Hematopoietic multipotent progenitor cell treated with erythropoietin and hydrocortisone succinate and interleukin-3 and kit ligand, for 6 days (in vitro differentiated cells): Measurements from ENCODE around the gene SAMM50.
A peak's percentile ranks its signal among the peaks of the same experiment; 100 is the strongest.
"Not testable (repeated sequence)": the region's sequence is repeated elsewhere in the genome, so short reads cannot be mapped to it uniquely, and the experiment has no call there.

Source experiments
- DNase-seq: peaks from one replicate; pipeline ENCODE4 v3.0.0-alpha.2; 2015

SAMM50 gene

GRCh38 chr22:44003405-44004103, 48.3 kb downstream of the SAMM50 start:
- no peak for DNase-seq

DNA sequence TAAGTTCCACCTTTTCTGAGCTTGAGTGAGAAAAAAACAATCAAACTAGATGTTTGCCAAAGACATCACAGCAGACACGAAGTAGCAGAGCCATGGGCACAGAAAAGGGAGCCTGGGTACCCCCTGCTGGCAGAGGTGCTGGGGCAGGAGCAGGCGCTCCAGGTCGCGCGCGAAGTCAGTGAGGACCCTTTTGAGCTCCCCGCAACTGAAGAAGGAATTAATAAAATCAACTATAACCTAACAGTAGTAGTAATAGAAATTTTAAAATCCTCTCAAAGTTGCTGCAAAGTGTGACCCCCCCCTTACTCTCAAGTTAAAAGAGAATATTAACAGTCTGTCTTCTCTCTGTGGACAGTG, 48.8 kb downstream of the SAMM50 start:
- no peak for DNase-seq

DNA sequence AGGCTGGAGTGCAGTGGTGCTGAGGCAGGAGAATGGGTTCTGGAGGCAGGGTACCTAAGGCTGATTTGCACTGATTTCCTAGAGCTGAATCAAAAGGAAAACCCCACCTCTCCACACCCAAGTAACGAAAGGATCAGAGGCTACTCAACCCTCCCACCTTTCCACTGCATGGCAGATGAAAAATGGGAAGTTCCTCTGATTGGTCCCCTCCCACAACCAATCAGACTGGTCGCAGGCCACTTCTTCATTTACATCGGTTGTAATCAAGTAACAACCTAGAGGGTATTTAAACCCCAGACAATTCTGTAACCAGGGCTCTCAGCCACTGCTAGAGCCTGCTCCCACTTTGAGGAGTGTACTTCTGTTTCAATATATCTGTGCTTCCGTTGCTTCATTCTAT, 50.3 kb downstream of the SAMM50 start:
- DNase-seq: peak; percentile 73

- no peak for DNase-seq
Observed at GRCh38 chr22:44012162-44012561, 56.9 kb downstream of the SAMM50 start.

DNA sequence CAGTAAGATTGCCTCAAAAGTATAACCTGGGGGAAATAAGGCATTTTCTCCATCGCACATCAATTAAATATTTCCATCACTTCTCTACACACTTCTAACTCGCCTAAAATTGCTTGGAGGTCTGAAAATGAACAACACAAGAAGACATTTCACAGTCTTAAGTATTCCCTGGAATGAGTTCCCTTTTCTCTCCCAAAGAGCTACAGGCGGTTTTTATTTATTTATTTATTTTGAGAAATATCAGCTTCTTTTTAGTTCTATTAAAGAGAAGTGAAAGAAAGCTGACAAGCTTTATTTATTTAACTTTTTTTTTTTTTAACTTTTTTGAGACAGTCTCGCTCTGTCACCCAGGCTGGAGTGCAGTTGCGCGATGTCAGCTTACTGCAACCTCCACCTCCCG, 57.3 kb downstream of the SAMM50 start:
- no peak for DNase-seq

- no peak for DNase-seq
Observed at GRCh38 chr22:44014241-44014640, 59.0 kb downstream of the SAMM50 start.

DNA sequence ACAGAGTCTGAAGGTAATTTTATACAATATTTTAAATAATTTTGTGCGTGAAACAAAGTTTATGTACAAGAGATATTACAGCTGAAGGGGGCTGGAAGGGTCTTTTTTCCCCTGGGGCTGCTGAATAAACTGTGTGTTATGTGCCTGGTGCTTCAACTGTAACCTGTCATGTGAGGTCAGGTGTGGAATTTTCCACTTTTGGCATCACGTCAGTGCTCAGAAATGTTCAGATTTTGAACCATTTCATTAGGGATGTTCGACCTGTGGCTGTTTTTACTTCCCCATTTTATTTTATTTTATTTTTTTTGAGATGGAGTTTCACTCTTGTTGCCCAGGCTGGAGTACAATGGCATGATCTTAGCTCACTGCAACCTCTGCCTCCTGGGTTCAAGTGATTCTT, 61.3 kb downstream of the SAMM50 start:
- not testable (repeated sequence) for DNase-seq

DNA sequence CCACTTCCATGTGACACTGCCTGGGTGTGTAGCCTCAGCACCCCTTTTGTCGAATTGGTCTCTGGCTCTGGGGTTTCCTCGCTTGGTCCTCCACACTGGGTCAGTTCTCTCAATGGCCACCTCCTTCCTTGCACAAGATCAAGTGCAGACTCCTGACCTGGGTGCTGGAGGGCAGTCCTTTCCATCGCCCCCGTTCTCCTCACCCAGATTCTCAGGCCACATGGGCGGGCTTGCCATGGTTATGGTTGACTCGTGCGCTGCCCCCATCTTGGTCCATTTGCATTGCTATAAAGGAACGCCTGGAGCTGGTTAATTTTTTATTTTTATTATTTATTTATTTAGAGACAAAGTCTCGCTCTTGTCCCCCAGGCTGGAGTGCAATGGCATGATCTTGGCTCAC, 63.4 kb downstream of the SAMM50 start:
- no peak for DNase-seq

DNA sequence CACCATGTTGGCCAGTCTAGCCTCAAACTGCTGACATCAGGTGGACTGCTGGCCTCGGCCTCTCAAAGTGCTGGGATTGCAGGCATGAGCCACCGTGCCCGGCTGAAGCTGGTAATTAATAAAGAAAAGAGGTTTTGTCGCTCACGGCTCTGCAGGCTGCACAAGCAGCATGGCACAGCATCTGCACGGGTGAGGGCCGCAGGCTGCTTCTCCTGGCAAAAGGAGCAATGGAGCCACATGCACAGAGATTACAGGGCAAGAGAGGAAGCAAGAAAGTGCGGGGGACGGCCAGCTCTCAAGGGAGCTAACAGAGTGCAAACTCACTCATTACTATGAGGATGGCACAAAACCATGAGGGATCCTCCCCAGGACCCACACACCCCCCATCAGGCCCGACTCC, 64.2 kb downstream of the SAMM50 start:
- DNase-seq: no peak

- no peak for DNase-seq
Observed at GRCh38 chr22:44019846-44020245, 64.6 kb downstream of the SAMM50 start.

DNA sequence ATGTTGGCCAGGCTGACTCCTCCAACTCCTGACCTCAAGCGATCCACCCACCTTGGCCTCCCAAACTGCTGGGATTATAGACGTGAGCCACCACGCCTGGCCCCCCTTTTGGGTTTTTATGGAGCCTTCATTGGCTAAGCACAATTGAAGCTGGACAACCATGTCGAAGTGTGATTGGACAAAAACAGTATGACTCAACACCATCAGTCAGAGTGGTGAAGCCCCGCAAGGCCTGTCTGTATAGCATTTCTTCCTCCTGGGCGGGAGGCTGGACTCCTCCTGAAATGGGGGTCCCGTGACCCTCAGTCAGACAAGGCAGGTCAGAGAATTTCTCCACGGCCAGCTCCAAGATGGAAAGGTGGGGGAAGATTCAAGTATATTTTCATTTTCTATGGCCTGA, 65.7 kb downstream of the SAMM50 start:
- DNase-seq: no peak

GRCh38 chr22:44023404-44024287, 68.4 kb downstream of the SAMM50 start:
- DNase-seq: peak; percentile 66

DNA sequence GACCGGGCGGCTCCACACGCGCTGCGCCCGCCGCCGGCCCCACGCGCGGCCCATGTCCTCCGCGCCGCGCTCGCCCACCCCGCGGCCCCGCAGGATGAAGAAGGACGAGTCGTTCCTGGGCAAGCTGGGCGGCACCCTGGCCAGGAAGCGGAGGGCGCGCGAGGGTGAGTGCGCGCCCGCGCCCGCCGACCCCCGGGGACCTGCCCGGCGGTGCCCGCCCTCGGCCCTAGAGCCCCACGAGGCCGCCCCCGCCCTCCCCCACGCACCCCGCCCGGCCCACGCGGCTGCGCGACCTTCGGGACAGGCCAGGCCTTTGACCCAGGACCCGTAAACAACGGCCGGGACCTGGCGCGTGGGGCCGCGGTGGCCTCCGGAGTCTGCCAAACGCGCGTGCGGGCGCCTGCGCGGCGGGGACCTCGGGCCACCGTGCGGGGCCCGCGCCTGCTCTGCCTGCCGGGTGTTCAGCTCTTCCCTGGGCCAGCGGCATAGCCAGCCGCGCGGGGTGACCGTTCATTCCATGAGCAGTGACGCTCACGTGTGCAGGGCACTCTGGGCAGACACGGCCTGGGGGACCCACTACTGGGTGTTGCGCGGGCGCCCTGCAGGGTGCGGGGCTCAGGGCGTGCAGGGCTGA, 69.2 kb downstream of the SAMM50 start, which contains the start of gene PARVB:
TSS of gene PARVB (plus strand) at position 15 of the 634 bp plus-strand sequence. CDS start at position 53, 38 bp downstream.
- peak; percentile 58 for DNase-seq

DNA sequence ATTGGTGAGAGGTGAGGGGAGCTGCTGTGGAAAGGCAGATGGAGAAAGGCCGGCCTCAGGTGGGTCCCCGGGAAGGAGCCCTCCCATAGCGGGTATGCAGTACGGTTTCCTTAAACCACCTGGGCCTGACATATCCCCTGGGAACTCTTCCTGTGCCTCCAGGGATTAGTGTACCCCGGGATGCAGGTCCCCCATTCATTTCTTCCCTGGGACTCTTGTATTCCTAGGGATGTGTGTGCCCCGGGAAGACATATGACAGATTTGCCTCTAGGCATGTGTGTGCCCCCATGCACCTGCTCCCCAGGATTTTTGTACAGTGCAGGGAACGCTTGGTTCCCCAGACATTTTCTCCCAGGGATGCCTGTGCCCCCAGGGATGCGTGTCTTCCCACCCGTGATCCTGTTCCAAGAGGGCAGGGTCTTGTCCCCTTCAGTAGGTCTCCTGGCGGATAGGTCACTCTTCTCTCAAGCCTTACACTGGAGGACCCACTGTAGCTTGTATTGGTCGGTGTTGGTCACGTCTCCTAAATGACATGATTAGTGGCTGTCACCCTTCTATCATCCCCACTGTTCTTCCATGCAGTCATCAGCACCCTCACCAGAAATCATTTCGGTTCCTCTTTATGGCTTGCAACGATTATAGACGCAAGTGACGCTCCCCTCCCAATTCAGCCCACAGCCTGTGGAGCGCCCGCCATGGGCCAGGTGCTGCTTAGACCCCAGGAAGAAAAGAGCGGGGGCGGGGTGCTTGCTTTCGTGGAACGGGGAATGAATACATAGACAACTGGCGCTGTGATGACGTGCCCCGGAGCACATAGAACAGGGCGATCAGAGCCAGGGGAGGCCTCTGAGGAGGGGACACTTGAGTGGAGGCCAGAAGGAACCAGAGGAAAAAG, 70.2 kb downstream of the SAMM50 start:
- peak; percentile 69 for DNase-seq

- DNase-seq: no peak
Observed at GRCh38 chr22:44026066-44026629, 70.9 kb downstream of the SAMM50 start.

DNA sequence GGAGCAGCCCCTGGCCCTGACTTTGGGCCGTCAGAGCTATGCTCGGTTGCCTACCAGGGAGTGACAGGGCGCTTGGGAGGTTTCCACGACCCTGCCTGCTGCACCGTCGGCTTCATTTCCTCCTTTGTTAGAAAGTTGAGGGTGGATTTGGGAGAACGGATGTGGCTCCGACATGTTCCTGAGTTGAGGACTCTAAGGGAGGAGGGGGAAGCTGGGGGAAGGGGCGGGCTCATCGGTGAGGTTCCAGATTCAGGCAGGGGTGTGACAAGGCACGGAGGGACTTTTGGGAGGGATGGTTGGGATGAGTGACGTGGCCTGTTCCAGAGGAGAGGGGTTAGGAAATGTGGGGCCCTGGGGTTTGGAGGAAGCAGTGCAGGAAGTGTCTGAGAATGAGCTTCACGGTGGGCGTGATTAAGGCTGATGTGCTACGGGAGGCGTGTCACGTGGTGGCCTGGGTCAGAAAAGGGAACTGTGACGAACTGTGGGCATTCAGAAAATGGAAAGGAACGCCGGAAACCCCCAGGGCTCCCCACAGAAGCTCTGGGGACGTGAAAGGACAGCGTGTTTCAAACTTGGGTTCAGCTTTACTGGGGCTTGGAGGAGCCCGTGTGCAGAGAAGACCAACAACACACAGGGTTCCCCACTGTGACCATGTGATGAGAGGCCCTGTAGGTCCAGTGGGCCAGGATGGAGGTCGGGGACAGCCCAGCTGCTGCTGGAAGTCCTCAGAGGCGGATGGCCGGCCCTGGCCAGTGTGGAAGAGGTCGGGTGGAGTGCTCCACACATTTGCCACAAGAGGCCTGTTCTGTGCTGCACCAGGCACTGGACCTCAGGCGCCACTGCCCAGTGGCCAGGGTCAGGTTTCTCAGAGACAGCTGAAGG, 71.6 kb downstream of the SAMM50 start:
- DNase-seq: peak; percentile 94

DNA sequence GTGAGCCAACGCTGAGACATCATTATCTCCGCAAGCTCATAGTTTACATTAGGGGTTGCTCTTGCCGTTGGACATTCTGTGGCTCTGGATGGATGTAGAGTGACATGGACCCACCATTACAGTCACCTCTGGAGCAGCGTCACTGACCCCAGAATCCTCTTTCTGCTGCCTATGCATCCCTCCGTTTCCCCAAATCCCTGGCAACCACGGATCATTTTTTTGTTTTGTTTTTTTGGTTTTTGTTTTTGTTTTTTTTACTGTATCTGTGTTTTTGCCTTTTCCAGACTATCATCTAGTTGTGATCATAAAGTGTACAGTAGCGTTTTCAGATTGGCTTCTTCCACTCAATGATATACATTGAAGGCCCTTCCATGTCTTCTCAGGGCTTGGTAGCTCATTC, 72.8 kb downstream of the SAMM50 start:
- DNase-seq: no peak

GRCh38 chr22:44029069-44029468, 73.8 kb downstream of the SAMM50 start:
- no peak for DNase-seq

- DNase-seq: no peak
Observed at GRCh38 chr22:44030051-44030701, 74.9 kb downstream of the SAMM50 start.

- DNase-seq: peak; percentile 57
Observed at GRCh38 chr22:44030702-44031082, 75.5 kb downstream of the SAMM50 start.
